HFFc6 (cell line): ENCODE results near the gene SLC1A1. TPM values are rescaled to one million over a fixed set of nuclear protein-coding genes. Genes with fewer than 3 reads are reported as not detected.

Experiments
- DNase-seq: peaks from one replicate; pipeline ENCODE4 v3.0.0-alpha.2; 2018
- H3K27ac Mint-ChIP-seq: 2 replicates; pipeline ENCODE4 v1.8.0; 2020; ENCODE audit warnings: mild to moderate bottlenecking, mixed read lengths
- H3K27me3 Mint-ChIP-seq: 2 replicates; pipeline ENCODE4 v1.8.0; 2021; ENCODE audit warnings: mild to moderate bottlenecking, moderate library complexity, mixed read lengths; ENCODE audit not compliant: insufficient read depth
- H3K36me3 Mint-ChIP-seq: 2 replicates; pipeline ENCODE4 v1.8.0; 2021; ENCODE audit warnings: low read depth, mixed read lengths
- H3K4me1 Mint-ChIP-seq: 2 replicates; pipeline ENCODE4 v1.8.0; 2020; ENCODE audit warnings: low read depth, mixed read lengths
- H3K4me3 Mint-ChIP-seq: 2 replicates; pipeline ENCODE4 v1.8.0; 2020; ENCODE audit warnings: mild to moderate bottlenecking, moderate library complexity, mixed read lengths
- H3K9me3 Mint-ChIP-seq: 2 replicates; pipeline ENCODE4 v1.8.0; 2020; ENCODE audit warnings: mild to moderate bottlenecking, mixed read lengths
- total RNA-seq, 6 experiments: library from RNA; stranded (reverse); fragmentation: NEBNext Ultra II Directional; extraction: Animal tissue kit (Norgen Biotek cat#: 25700); gene quantifications; 2 replicates in 1 of 6; 3 replicates in 5 of 6; pipeline ENCODE4 v1.2.3, GENCODE V29; 2021
- TF ChIP-seq, protein P1 (sequence below): fragments of 200-600 bp; sonication (generic); IDR thresholded peaks from 2 replicates; pipeline ENCODE4 v1.5.0; 2021; ENCODE audit warnings: antibody characterized with exemption, mild to moderate bottlenecking

The SLC1A1 gene
- total RNA-seq, 6 experiments from 2014 or later: 0.43 to 1.4 (median 0.79) TPM

DNA sequence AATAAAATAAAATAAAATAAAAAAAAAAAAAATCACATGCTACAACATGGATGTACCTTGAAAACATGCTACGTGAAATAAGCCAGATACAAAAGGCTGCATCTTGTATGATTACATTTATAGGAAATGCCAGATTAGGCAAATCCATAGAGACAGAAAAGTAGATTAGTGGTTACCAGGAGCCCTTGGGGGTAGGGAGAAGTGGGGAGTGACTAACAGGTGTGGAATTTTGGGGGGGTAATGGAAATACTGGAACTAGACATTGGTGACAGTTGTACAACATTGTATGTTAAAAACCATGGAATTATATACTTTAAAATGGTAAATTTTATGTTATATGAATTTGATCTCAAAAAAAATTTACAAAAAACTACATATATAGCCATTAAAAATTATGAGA, 47.3 kb downstream of the SLC1A1 start:
- DNase-seq: no peak
- Mint-ChIP-seq H3K36me3 (no peaks in the 10 kb centered on the region), H3K27ac (no peak overlapping the region), H3K27me3 (peaks cover 7% of the 10 kb centered on the region), H3K4me3 (no peak overlapping the region), H3K4me1 (peaks cover 15% of the 10 kb centered on the region), H3K9me3 (peaks cover 4% of the 10 kb centered on the region; the same call in 1 of the 2 replicates)
- TF ChIP-seq, protein P1, sequence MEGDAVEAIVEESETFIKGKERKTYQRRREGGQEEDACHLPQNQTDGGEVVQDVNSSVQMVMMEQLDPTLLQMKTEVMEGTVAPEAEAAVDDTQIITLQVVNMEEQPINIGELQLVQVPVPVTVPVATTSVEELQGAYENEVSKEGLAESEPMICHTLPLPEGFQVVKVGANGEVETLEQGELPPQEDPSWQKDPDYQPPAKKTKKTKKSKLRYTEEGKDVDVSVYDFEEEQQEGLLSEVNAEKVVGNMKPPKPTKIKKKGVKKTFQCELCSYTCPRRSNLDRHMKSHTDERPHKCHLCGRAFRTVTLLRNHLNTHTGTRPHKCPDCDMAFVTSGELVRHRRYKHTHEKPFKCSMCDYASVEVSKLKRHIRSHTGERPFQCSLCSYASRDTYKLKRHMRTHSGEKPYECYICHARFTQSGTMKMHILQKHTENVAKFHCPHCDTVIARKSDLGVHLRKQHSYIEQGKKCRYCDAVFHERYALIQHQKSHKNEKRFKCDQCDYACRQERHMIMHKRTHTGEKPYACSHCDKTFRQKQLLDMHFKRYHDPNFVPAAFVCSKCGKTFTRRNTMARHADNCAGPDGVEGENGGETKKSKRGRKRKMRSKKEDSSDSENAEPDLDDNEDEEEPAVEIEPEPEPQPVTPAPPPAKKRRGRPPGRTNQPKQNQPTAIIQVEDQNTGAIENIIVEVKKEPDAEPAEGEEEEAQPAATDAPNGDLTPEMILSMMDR: no peak

GRCh38 chr9:4538107-4538506, 47.8 kb downstream of the SLC1A1 start:
- Mint-ChIP-seq H3K9me3 (peaks cover 4% of the 10 kb centered on the region; the same call in 1 of the 2 replicates), H3K4me1 (peaks cover 15% of the 10 kb centered on the region), H3K27me3 (peaks cover 7% of the 10 kb centered on the region; the same call in 1 of the 2 replicates), H3K27ac (no peak overlapping the region), H3K36me3 (no peaks in the 10 kb centered on the region), H3K4me3 (no peak overlapping the region)
- TF ChIP-seq, protein P1: no peak
- DNase-seq: no peak

GRCh38 chr9:4538621-4539020, 48.4 kb downstream of the SLC1A1 start:
- no peak overlapping the region for H3K4me3 Mint-ChIP-seq
- no peak for DNase-seq
- H3K27me3 Mint-ChIP-seq: peaks cover 7% of the 10 kb centered on the region; the same call in 1 of the 2 replicates
- peaks cover 15% of the 10 kb centered on the region for H3K4me1 Mint-ChIP-seq
- H3K27ac Mint-ChIP-seq: no peak overlapping the region
- no peaks in the 10 kb centered on the region for H3K36me3 Mint-ChIP-seq
- peaks cover 4% of the 10 kb centered on the region; the same call in 1 of the 2 replicates for H3K9me3 Mint-ChIP-seq
- TF ChIP-seq, protein P1: no peak

- DNase-seq: no peak
- H3K27ac Mint-ChIP-seq: no peak overlapping the region
- no peaks in the 10 kb centered on the region for H3K36me3 Mint-ChIP-seq
- H3K4me1 Mint-ChIP-seq: peaks cover 15% of the 10 kb centered on the region
- H3K4me3 Mint-ChIP-seq: no peak overlapping the region
- TF ChIP-seq, protein P1: no peak
- H3K27me3 Mint-ChIP-seq: peaks cover 10% of the 10 kb centered on the region; the same call in 1 of the 2 replicates
- H3K9me3 Mint-ChIP-seq: 0 out of 2 replicates have a peak, but pooled peaks cover 4% of the 10 kb centered on the region
These were observed 50.2 kb downstream of the SLC1A1 start for GRCh38 chr9:4540425-4540824.

DNA sequence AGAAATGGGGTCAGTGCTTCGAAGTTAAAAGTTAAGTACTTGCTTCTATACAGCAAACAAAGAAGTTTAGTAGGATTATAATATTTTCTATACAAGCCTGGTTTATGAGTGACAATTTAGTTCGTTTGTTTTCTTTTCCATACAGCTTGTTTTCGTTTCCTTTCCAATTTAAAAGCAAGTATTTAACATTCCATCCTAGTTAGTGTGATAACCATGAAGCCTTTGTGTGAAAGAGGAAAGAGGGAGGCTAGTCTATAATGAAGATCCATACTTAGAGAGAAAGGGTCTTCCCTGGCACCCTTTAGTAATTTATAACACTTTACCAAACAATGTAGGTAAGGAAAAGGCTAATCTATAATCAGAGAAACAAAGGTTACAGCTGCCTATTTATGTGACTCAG, 51.0 kb downstream of the SLC1A1 start:
- DNase-seq: no peak
- H3K4me1 Mint-ChIP-seq: peaks cover 15% of the 10 kb centered on the region
- no peak overlapping the region for H3K4me3 Mint-ChIP-seq
- H3K36me3 Mint-ChIP-seq: no peaks in the 10 kb centered on the region
- no peak overlapping the region for H3K27ac Mint-ChIP-seq
- 0 out of 2 replicates have a peak, but pooled peaks cover 1% of the 10 kb centered on the region for H3K9me3 Mint-ChIP-seq
- H3K27me3 Mint-ChIP-seq: peaks cover 10% of the 10 kb centered on the region; the same call in 1 of the 2 replicates
- TF ChIP-seq, protein P1: no peak
